PFSK-1 (cell line): Measurements from ENCODE around the gene TMEM131.

Source experiments
- POLR2AphosphoS5 ChIP-seq: IDR thresholded peaks from 2 replicates; pipeline ENCODE4 v1.6.1; 2012; ENCODE audit warnings: low read depth, mild to moderate bottlenecking, control low read depth, low read length, moderate library complexity
- REST ChIP-seq, 2 experiments: IDR thresholded peaks; 2 replicates each; pipeline versions ENCODE4 v1.6.1 to v1.8.0; 2011 to 2012; ENCODE audit warnings: low read depth in 2 of 2, low read length in 2 of 2, control low read depth in 1 of 2, inconsistent platforms in 1 of 2, mild to moderate bottlenecking in 1 of 2, moderate library complexity in 1 of 2; ENCODE audit not compliant: insufficient read depth in 1 of 2
- SIN3A ChIP-seq: IDR thresholded peaks from 2 replicates; pipeline ENCODE4 v1.6.1; 2012; ENCODE audit warnings: mild to moderate bottlenecking, low read length, moderate library complexity, borderline replicate concordance; ENCODE audit not compliant: insufficient read depth

GRCh38 chr2:97784953-97785352, 210.8 kb downstream of the TMEM131 start:
- TF ChIP-seq POLR2AphosphoS5 (no peak), SIN3A (no peak), REST (IDR thresholded peaks at IDR 0.05; ENCODE audit: insufficient read depth in 1 of 2, low read depth in 2 of 2, low read length in 2 of 2) (no peak)
